ENCODE results near the gene TNFRSF12A.

Gene TNFRSF12A

GRCh38 chr16:3020247-3020603 lies at the start of gene TNFRSF12A:
TSS of gene TNFRSF12A (plus strand) at chr16:3020368. CDS start at chr16:3020398, 30 bp downstream.
- peak; percentile 96 for TF ChIP-seq POLR2A (IDR thresholded peaks at IDR 0.05; ENCODE audit: low read depth, low read length)
- DNase-seq (ENCODE audit: insufficient read length, low spot score) (peak; percentile 62), FAIRE-seq (no peak)

- DNase-seq (ENCODE audit: insufficient read length, low spot score) (no peak), FAIRE-seq (no peak)
- TF ChIP-seq POLR2A (IDR thresholded peaks at IDR 0.05; ENCODE audit: low read depth, low read length): no peak
These were observed 49.6 kb upstream of the TNFRSF12A start for GRCh38 chr16:2970563-2970962.

GRCh38 chr16:2971134-2971984 lies 48.8 kb upstream of the TNFRSF12A start:
- DNase-seq (ENCODE audit: insufficient read length, low spot score) (no peak), FAIRE-seq (no peak)
- no peak for TF ChIP-seq POLR2A (IDR thresholded peaks at IDR 0.05; ENCODE audit: low read depth, low read length)

- no peak for DNase-seq (ENCODE audit: insufficient read length, low spot score)
- TF ChIP-seq POLR2A (IDR thresholded peaks at IDR 0.05; ENCODE audit: low read depth, low read length): no peak
These were observed 48.0 kb upstream of the TNFRSF12A start for GRCh38 chr16:2971985-2972784.

DNA sequence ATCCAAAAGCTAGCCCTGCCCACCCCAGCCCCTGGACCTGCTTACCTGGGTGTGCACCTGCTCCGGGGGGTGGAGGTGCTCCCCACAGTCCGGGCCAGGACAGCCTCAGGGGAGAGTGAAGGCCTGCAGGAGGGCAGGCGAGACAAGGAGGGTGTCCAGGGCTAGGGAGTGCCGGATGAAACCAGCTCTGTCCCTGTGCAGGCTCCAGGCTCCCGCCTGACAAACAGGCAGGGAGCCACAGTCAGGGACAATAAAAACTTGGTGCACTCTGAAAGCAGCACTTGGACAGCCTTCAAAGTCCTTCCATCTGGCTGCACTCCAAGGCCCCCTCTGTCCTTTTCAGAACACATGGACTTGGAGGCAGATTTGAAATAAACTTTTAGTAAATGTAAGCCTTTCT lies 47.1 kb upstream of the TNFRSF12A start:
- TF ChIP-seq POLR2A (IDR thresholded peaks at IDR 0.05; ENCODE audit: low read depth, low read length): no peak
- DNase-seq (ENCODE audit: insufficient read length, low spot score): no peak
- FAIRE-seq: no peak

More at GRCh38 chr16:2971985-2972784, 48.0 kb upstream of the TNFRSF12A start:
- no peak for FAIRE-seq

- DNase-seq (ENCODE audit: insufficient read length, low spot score) (no peak), FAIRE-seq (no peak)
- TF ChIP-seq POLR2A (IDR thresholded peaks at IDR 0.05; ENCODE audit: low read depth, low read length): no peak
These were observed 46.4 kb upstream of the TNFRSF12A start for GRCh38 chr16:2973605-2974318.

DNA sequence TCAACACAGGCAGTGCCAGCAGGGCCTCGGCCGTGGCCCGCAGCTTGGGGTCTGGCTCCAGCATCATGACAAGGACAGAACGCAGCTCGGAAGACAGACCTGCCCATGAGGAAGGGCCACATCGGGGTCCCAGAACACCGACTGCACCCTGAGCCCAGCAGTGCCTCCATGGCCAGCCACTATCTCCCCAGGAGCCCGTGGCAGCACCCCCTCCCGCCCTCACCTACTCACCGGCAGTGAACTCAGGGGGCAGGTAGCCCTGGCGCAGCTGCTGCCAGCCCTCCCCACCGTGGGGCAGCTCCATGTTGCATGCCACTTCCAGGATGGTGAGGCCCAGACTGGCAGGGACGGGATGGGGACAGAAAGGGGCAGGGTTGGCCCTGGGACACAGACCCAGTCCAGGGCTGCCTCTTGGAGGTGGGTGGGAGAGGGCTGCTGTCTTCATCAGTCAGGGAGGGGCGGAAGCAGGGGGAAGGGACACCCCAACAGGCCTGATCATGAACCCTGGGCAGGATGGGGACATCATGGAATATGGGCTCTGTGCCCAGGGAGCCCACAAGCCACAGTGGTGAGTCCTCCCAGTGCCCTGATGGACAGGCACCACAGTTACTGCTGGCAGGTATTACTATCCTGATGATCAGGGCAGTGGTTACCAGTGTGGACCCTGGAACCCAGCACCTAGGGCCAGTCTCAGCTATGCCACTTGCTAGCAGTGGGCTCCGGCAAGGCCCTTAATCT lies 45.7 kb upstream of the TNFRSF12A start:
- DNase-seq (ENCODE audit: insufficient read length, low spot score): no peak
- no peak for FAIRE-seq
- TF ChIP-seq POLR2A (IDR thresholded peaks at IDR 0.05; ENCODE audit: low read depth, low read length): no peak

DNA sequence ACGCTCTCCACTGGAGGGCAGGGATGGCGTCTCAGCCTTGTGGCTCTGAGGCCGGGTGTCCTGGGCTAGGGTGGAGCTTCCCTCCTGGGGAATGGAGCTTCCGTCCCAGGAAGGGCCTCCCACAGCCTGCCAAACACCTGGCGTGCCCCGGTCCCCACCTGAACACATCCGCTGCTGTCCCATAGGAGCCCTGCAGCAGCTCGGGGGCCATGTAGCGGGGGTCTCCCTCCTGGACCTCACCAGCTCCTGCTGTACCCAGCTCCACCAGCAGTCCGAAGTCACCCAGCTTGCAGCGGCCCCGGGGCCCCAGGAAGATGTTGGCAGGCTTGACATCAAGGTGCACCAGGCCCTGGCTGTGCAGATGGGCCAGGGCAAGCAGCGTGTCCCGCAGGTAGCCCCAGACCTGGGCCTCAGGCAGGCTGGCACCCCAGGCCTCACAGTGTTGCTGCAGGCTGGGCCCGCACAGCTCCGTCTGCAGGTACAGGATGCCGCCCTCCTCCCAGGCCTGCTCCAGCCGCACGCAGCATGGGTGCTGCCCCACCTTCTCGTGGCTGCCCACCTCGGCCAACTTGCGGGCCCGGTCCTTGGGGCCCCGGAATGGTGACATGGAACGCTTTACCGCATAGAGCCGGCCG lies 44.9 kb upstream of the TNFRSF12A start:
- TF ChIP-seq POLR2A (IDR thresholded peaks at IDR 0.05; ENCODE audit: low read depth, low read length): no peak
- FAIRE-seq: no peak
- no peak for DNase-seq (ENCODE audit: insufficient read length, low spot score)

GRCh38 chr16:2976201-2976600 lies 44.0 kb upstream of the TNFRSF12A start:
- TF ChIP-seq POLR2A (IDR thresholded peaks at IDR 0.05; ENCODE audit: low read depth, low read length): no peak
- no peak for FAIRE-seq
- no peak for DNase-seq (ENCODE audit: insufficient read length, low spot score)

DNA sequence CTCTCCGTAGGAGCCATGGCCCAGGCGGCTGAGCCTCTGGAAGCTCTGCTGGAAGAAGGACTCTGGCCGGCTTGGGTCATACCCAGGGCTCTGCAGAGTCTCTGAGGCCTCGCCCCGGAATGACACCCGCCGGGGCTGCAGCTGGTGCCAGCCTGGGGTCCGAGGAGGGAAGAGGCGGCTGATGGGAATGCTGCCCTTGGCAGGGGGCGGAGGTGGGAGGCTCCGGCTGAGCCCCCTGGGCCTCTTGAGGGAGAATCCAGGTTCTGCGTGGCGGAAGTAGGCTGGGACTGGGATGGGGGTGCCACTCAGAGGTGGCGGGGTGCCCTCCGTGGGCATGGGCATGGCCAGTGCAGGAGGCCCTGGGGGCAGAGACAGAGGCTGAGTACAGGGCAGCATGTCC lies 43.5 kb upstream of the TNFRSF12A start:
- FAIRE-seq (no peak), DNase-seq (ENCODE audit: insufficient read length, low spot score) (no peak)
- TF ChIP-seq POLR2A (IDR thresholded peaks at IDR 0.05; ENCODE audit: low read depth, low read length): no peak

GRCh38 chr16:2977440-2977839 lies 42.7 kb upstream of the TNFRSF12A start:
- FAIRE-seq (no peak), DNase-seq (ENCODE audit: insufficient read length, low spot score) (no peak)
- TF ChIP-seq POLR2A (IDR thresholded peaks at IDR 0.05; ENCODE audit: low read depth, low read length): no peak

GRCh38 chr16:2979669-2980226 lies 40.4 kb upstream of the TNFRSF12A start:
- no peak for TF ChIP-seq POLR2A (IDR thresholded peaks at IDR 0.05; ENCODE audit: low read depth, low read length)
- DNase-seq (ENCODE audit: insufficient read length, low spot score): peak; percentile 36
- FAIRE-seq: no peak

Measured in H54 (cell line).